Measurements from ENCODE around the gene CRYGN. TPM values are rescaled to one million over a fixed set of nuclear protein-coding genes. Genes with fewer than 3 reads are reported as not detected.

Gene CRYGN
- total and polyA plus RNA-seq, 2 experiments from 2014 or later: 0.59 to 1.5 TPM

GRCh38 chr7:151451156-151451555 is 11.2 kb upstream of the CRYGN start:
- H3K27ac ChIP-seq (ENCODE audit: low read depth): no peak overlapping the region
- H3K36me3 ChIP-seq (ENCODE audit: insufficient read depth): no peaks in the 10 kb centered on the region
- no peaks in the 10 kb centered on the region; the same call in 2 of the 3 replicates for H3K9me3 Mint-ChIP-seq
- H3K4me1 Mint-ChIP-seq: peaks cover 32% of the 10 kb centered on the region
- H3K9me2 ChIP-seq (ENCODE audit: insufficient read depth): peaks cover 2% of the 10 kb centered on the region; the same call in 1 of the 2 replicates
- no peak overlapping the region for H3K4me3 ChIP-seq
- H3K27me3 ChIP-seq (ENCODE audit: insufficient read depth): peaks cover 12% of the 10 kb centered on the region
- ATAC-seq (no peak), DNase-seq (ENCODE audit: low spot score) (no peak)
- H3K79me2 ChIP-seq (replicated peaks; ENCODE audit: insufficient read depth): no peaks in the 10 kb centered on the region
- no peaks in the 10 kb centered on the region for H4K20me1 ChIP-seq (replicated peaks; ENCODE audit: insufficient read depth)
- peaks cover 13% of the 10 kb centered on the region for H3K27me3 Mint-ChIP-seq (ENCODE audit: insufficient read depth, low read depth, poor library complexity)
- TF ChIP-seq STAT1 (IDR thresholded peaks at IDR 0.05; ENCODE audit: unreplicated experiment): no peak
- no peak for TF ChIP-seq JUNB (IDR thresholded peaks at IDR 0.05; ENCODE audit: unreplicated experiment)
- TF ChIP-seq ETS1 (IDR thresholded peaks at IDR 0.05): no peak
- no peak for TF ChIP-seq POLR2AphosphoS5 (IDR thresholded peaks at IDR 0.05; ENCODE audit: low read depth)
- no peak for TF ChIP-seq CREB1 (CRISPR knock-in tag; IDR thresholded peaks at IDR 0.05; ENCODE audit: low read depth)
- no peak for TF ChIP-seq NANOG (IDR thresholded peaks at IDR 0.05; ENCODE audit: borderline replicate concordance)
- no peak for TF ChIP-seq REST (IDR thresholded peaks at IDR 0.05; ENCODE audit: unreplicated experiment)
- TF ChIP-seq ZNF462 (CRISPR knock-in tag; IDR thresholded peaks at IDR 0.05): no peak
- TF ChIP-seq CTCF (conservative IDR thresholded peaks at IDR 0.05; ENCODE audit: low read depth in 2 of 2): no peak
- TF ChIP-seq ZNF114 (CRISPR knock-in tag; IDR thresholded peaks at IDR 0.05): no peak
- TF ChIP-seq EZH2 (IDR thresholded peaks at IDR 0.05; ENCODE audit: low read depth, unreplicated experiment): no peak
- no peak for TF ChIP-seq EZH2phosphoT487 (IDR thresholded peaks at IDR 0.05; ENCODE audit: unreplicated experiment)
- no peak overlapping the region for H2AFZ ChIP-seq
- 0 out of 2 replicates have a peak, but pooled peaks cover 4% of the 10 kb centered on the region for H3F3A ChIP-seq (replicated peaks; ENCODE audit: low read depth)
- no peak overlapping the region for H3K27ac Mint-ChIP-seq
- no peak overlapping the region for H3K4me3 Mint-ChIP-seq
- H3K4me2 ChIP-seq: no peak overlapping the region
- peaks cover 8% of the 10 kb centered on the region for H3K36me3 Mint-ChIP-seq (ENCODE audit: low read depth)
- H3K4me1 ChIP-seq (ENCODE audit: insufficient read depth): peaks cover 19% of the 10 kb centered on the region

Measured in GM23338 (cell line).